SJCRH30 (cell line): ENCODE measurements around the gene ABCG1. TPM values are rescaled to one million over a fixed set of nuclear protein-coding genes. Genes with fewer than 3 reads are reported as not detected.

ENCODE experiments used
- DNase-seq, 2 experiments: peaks; one replicate each; pipeline ENCODE4 v3.0.0-alpha.2; 2015 to 2020
- H3K27ac ChIP-seq: fragments of 250-450 bp; sonication (Bioruptor Pico); 2 replicates; pipeline ENCODE4 v1.5.1; 2020; ENCODE audit warnings: mild to moderate bottlenecking, moderate library complexity
- H3K27me3 ChIP-seq: fragments of 250-450 bp; sonication (Bioruptor Pico); 2 replicates; pipeline ENCODE4 v1.5.1; 2020; ENCODE audit warnings: mild to moderate bottlenecking, moderate library complexity
- H3K36me3 ChIP-seq: fragments of 250-450 bp; sonication (Bioruptor Pico); 2 replicates; pipeline ENCODE4 v1.5.1; 2020; ENCODE audit warnings: mild to moderate bottlenecking, moderate library complexity
- H3K4me1 ChIP-seq: fragments of 250-450 bp; sonication (Bioruptor Pico); 2 replicates; pipeline ENCODE4 v1.5.1; 2020; ENCODE audit warnings: mild to moderate bottlenecking, moderate library complexity
- H3K4me3 ChIP-seq: fragments of 250-450 bp; sonication (Bioruptor Pico); 2 replicates; pipeline ENCODE4 v1.5.1; 2020; ENCODE audit warnings: mild to moderate bottlenecking, moderate library complexity
- H3K9me3 ChIP-seq: fragments of 250-450 bp; sonication (Bioruptor Pico); replicated peaks from 2 replicates; pipeline ENCODE4 v1.5.1; 2020; ENCODE audit warnings: mild to moderate bottlenecking, moderate library complexity
- total RNA-seq: library from RNA; depleted of rRNA; stranded (reverse); fragments of >200 nt; shearing (Covaris generic); gene quantifications from 2 replicates; pipeline ENCODE4 v1.2.3, GENCODE V29; 2014

The ABCG1 gene
- total RNA-seq, 1 experiment from 2014 or later, result 0.04 TPM

DNA sequence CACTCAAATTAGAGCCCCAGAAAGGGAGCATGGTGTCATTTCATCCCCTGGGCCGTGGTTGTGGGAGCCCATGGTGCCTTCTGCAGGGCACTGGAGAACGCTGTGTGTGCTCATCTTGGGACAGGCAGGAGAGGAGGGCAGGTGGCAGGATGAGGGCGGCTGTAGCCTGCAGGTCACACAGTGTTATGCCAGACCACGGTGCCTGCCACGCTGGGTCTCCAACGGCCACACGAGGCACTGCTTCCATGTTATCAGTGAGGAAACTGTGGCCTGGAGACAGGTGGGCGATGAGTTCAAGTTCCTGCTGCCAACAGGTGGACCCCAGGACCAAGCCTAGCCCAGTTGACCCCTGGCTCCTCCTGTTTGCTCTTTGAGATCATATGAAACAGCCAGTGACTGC, 21.0 kb downstream of the ABCG1 start:
- Histone ChIP-seq H3K27ac (no peak overlapping the region), H3K27me3 (no peaks in the 10 kb centered on the region), H3K4me1 (no peaks in the 10 kb centered on the region), H3K4me3 (no peak overlapping the region), H3K36me3 (no peaks in the 10 kb centered on the region), H3K9me3 (no peaks in the 10 kb centered on the region)
- no peak for DNase-seq

DNA sequence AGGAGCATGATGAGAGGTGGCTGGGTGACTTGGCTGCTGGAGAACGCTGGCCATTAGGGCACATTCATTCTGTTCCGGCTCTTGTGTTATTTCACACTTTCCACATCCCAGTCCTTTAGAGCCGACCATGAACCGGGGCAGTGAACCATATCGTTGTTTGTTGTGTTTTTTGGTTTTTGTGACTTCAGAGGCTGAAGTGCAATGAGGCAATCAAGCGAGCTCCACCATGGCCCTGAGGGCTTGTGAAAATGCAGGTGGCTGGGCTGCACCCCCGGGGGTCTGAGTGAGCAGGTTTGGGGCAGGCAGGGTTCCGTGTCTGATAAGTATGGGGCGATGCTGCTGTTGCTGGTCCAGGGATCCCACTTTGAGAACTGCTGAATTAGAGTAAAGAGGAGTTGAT, 23.7 kb downstream of the ABCG1 start:
- Histone ChIP-seq H3K9me3 (no peaks in the 10 kb centered on the region), H3K27ac (no peak overlapping the region), H3K4me1 (no peaks in the 10 kb centered on the region), H3K4me3 (no peak overlapping the region), H3K27me3 (no peaks in the 10 kb centered on the region), H3K36me3 (no peaks in the 10 kb centered on the region)
- no peak for DNase-seq

DNA sequence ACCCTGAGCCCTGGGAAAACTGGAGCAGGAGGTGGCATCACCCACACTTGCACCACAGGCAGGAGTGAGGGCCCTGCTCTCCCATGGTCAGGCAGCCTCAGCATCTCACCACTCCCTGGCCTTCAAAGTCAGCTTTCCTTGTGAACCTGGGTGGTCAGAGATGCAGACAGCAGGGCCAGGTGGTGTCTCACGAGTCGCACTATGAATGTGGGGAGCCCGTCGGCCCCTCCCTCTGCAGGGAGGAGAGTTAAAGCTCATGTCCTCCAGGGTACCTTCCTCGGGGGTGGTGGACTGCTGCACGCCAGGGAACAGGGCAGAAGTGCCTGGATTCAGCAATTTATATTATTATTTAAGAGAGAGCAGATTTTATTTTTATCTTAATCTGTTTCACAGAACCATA, 24.1 kb downstream of the ABCG1 start:
- Histone ChIP-seq H3K9me3 (no peaks in the 10 kb centered on the region), H3K36me3 (no peaks in the 10 kb centered on the region), H3K4me3 (no peak overlapping the region), H3K27me3 (no peaks in the 10 kb centered on the region), H3K4me1 (no peaks in the 10 kb centered on the region), H3K27ac (no peak overlapping the region)
- DNase-seq, result no peak

DNA sequence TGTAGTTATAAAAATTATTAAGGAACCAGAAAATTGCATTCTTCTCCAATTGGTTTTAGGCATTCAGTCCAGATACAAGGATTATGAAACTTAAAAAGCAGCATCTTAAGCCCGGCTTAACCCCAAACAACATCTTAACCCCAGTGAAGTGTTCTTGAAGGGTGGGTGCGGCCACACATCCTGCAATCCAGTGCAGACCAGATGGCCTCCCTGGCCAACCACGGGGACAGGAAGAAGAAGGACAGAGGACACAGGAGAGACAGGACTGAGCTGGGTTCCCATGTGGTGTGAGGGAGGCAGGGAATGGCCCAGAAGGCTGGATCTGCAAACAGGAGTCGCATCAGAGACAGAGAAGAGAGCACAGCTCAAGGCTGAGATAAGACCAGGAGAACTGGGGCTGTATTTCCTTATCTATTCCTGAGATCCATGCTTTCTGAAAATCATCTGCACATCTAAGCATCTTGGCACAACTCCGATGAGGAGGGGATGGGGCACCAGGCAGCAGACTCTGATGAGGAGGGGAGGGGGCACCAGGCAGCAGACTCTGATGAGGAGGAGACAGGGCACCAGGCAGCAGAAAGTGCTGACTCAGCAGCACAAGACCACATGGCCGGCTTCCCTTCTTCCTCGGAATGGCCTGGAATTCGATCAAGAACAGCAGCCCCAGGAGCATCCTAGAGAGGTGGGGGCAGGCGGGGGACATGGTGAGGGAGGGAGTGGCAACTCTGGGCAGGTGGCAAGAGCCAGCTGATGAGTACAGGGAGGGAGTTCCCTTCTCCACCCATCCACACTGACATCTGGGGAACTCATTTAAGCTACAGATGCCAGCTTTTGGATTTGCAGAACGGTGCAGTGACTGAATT, 26.6 kb downstream of the ABCG1 start:
- DNase-seq, result no peak
- Histone ChIP-seq H3K4me3 (no peak overlapping the region), H3K36me3 (no peaks in the 10 kb centered on the region), H3K27ac (no peak overlapping the region), H3K4me1 (no peaks in the 10 kb centered on the region), H3K27me3 (no peaks in the 10 kb centered on the region), H3K9me3 (no peaks in the 10 kb centered on the region)

DNA sequence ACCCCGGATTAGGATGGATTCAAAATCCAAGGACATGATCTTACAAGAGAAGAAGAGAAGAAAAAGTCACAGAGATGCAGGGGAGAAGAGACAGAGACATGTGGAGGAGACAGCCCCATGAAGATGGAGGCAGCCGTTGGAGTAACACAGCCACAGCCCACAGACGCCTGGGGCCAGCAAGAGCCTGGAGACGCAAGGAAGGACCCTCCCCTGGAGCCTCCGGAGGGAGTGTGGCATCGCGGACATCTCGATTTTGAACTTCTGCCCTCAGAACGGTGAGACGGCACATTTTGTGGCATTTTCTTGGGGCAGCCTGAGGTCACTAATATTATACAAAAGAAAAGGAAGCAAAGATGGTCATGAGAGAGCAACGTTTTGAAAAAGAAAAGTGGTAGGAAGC, 28.8 kb downstream of the ABCG1 start:
- H3K27me3 ChIP-seq, result no peaks in the 10 kb centered on the region
- no peaks in the 10 kb centered on the region for H3K9me3 ChIP-seq
- H3K36me3 ChIP-seq, result no peaks in the 10 kb centered on the region
- H3K27ac ChIP-seq, result no peak overlapping the region
- H3K4me1 ChIP-seq, result no peaks in the 10 kb centered on the region
- H3K4me3 ChIP-seq, result no peak overlapping the region
- DNase-seq, result no peak

DNA sequence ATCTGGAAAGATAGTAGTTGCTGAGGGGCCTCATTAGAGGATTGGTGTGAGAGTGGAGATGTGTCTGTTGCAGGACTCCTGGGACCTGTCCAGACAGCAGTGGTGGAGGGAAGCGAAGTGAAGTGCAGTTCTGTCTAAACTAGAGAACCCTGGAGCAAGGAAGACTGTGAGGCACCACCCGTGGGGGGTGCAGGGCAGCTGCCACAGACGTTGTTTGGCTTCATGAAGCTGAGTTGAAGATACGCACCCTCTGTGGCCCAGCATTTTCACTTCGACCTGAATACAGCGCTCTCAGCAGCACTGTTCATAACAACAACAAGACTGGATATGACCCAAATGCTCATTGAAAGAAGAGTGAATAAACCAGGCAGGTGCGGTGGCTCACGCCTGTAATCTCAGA, 29.3 kb downstream of the ABCG1 start:
- Histone ChIP-seq H3K36me3 (no peaks in the 10 kb centered on the region), H3K27me3 (no peaks in the 10 kb centered on the region), H3K27ac (no peak overlapping the region), H3K9me3 (no peaks in the 10 kb centered on the region), H3K4me1 (no peaks in the 10 kb centered on the region), H3K4me3 (no peak overlapping the region)
- no peak for DNase-seq

DNA sequence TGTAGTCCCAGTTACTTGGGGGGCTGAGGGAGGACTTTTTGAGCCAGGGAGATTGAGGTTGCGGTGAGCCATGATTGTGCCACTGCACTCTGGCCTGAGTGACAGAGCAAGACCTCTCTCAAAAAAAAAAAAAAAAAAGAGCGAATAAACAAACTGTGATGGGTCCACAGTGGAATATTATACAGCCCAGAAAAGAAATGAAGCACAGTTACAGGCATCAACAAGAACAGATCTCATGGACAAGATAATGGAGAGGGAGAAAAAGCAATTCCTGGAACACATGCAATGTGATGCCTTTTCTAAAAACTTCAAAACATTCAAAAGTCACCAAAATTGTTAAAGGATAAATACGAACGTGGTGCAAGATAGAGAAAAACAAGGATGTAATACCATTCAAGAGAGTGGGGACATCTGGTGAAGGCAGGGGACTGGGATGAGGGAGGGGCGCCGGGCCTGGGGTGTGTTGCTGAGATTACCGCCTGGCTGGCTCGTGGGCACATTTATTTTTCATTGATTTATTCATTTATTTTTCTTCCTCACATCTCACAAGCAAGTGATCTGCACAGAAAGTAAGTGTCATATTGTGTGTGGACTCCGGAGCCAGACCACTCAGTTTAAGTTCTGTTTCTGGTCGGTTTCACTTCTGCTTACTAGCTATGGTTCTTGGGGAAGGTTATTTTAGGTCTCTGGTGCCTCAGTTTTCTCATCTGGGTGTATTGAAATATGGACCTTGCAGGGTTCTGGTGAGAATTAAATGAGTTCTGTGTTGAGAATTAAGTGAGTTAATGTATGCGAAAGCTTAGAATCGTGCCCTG, 30.1 kb downstream of the ABCG1 start:
- no peaks in the 10 kb centered on the region for H3K27me3 ChIP-seq

DNA sequence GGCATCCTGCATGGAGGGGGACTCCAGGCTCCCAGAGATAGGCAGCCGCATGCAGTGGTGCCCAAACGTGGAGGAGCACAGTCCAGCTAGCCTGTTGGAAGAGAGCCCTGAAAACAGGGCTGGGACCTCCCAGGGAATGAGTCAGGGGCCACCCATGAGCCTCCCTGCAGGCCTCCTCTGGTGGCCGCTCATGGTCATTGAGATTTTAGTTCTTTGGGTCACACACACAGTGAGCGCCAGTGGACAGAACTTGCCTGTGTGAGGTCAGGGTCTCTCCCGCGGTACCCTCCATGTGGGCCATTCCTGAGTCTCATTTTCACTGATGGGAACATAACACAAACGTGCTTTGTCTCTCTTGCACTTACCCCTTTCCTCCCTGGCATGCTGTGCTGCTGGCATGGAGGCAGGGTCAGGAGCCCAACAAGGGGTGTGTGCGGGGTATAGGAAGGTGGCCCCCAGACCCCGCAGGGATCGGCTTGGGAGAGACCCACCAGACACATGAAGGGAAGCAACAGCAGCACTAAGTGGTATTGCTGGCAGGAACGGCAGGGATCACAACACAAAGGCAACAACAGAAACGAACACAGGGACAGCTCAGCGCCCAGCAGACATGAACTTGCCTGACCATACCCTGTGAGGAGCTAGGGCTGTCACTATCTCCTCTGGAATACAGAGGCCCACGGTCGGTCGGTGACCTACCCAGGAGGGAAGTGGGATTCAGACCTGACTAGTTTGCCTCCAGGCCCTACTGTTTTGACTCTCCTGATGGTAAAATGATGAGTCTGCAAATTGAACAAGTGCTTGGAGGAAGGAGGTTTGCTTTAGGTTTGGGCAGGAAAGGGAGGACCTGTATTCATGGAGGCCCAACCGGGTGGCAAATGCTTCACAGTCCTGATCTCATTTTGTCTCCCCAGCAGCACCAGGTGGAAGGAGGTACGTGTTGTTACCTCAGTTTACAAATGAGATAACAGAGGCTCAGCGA, 31.8 kb downstream of the ABCG1 start:
- H3K36me3 ChIP-seq, result no peaks in the 10 kb centered on the region
- no peaks in the 10 kb centered on the region for H3K9me3 ChIP-seq
- no peak overlapping the region for H3K27ac ChIP-seq
- no peaks in the 10 kb centered on the region for H3K4me1 ChIP-seq
- H3K27me3 ChIP-seq, result no peaks in the 10 kb centered on the region
- no peak overlapping the region for H3K4me3 ChIP-seq
- DNase-seq, result no peak

More for the DNA sequence above, 30.1 kb downstream of the ABCG1 start:
- no peak for DNase-seq
- Histone ChIP-seq H3K36me3 (no peaks in the 10 kb centered on the region), H3K4me3 (no peak overlapping the region), H3K27ac (no peak overlapping the region), H3K4me1 (no peaks in the 10 kb centered on the region), H3K9me3 (no peaks in the 10 kb centered on the region)

DNA sequence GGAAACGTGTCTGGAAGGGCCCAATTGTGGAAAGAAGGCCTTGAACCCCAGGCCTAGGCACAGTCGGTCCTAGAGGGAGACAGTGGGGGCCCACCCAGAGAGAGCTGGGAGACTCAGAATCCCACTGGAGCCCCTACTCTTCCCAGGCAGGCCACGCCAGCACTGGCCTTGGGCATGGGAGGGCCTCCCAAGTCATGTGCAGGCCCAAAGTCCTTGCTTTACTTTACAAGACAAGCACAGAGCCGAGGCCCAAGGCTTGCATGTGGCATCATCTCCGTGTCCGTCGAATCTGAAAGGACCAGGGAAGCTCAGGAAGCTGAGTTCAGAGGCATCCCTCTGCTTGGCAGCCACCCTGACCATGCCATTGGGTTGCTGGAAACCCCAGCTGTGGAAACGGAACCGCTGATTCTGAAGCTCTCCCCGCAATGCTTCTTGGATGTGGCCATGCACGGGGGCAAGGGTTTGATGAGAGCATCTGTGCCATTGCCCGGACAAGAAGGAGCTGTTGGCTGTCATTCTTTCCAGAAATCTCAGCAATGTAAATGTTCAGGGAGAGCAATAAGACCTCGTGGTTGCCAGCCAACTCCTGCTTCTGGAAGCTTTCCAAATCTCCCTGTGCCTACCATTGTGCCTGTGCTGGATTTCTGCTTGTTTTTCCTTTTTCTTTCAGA, 32.8 kb downstream of the ABCG1 start:
- H3K4me3 ChIP-seq, result no peak overlapping the region
- H3K27ac ChIP-seq, result no peak overlapping the region
- no peaks in the 10 kb centered on the region for H3K27me3 ChIP-seq
- H3K36me3 ChIP-seq, result no peaks in the 10 kb centered on the region
- DNase-seq, result no peak
- no peaks in the 10 kb centered on the region for H3K4me1 ChIP-seq
- H3K9me3 ChIP-seq, result no peaks in the 10 kb centered on the region

DNA sequence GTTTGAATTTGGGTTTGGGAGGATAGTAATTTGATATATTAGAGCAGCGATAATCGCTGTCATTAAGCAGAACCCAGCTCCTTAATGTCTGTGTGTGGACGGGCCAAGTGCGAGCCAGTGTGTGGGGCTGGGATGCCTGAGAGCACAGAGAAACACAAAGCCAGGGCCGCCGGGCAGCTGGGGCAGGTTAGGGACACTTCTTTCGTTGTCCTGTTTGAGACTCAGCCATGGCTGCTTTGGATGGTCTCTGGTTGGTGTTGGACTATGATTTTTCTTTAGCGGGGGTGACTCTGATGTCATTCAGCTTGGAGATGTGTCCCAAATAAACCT, 33.4 kb downstream of the ABCG1 start:
- Histone ChIP-seq H3K4me1 (no peaks in the 10 kb centered on the region), H3K4me3 (no peak overlapping the region), H3K36me3 (no peaks in the 10 kb centered on the region), H3K27ac (no peak overlapping the region), H3K9me3 (no peaks in the 10 kb centered on the region), H3K27me3 (no peaks in the 10 kb centered on the region)
- DNase-seq, result no peak

DNA sequence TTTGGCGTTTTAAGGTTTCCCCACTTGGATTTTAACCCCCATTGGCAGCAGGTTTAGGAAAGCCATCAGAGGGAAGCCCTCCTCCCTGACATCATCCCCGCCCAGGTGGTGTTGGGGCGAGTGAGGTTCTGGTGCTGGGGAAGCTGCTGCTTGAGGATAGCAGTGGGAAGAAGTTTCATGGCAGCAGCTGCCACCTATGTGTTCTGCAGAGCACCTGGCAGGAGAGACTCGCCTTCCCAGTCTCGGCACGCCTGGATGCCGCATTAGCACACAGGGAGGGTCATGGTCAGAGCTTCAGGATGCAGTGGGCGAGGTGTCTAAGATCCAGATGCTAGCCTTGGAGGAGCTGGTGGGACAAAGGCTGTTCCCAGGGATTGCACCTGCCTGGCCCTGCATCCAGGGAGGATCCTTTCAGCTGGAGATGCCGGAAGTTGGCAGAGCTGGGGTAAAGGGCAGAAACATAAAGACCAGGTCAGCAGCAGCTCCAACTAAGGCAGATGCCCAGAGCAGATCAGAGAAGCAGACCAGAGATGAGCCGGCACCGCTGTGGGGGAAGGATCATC, 33.9 kb downstream of the ABCG1 start:
- no peaks in the 10 kb centered on the region for H3K36me3 ChIP-seq
- no peaks in the 10 kb centered on the region for H3K27me3 ChIP-seq
- H3K4me3 ChIP-seq, result no peak overlapping the region
- no peak overlapping the region for H3K27ac ChIP-seq
- DNase-seq, result no peak
- H3K9me3 ChIP-seq, result no peaks in the 10 kb centered on the region
- no peaks in the 10 kb centered on the region for H3K4me1 ChIP-seq

DNA sequence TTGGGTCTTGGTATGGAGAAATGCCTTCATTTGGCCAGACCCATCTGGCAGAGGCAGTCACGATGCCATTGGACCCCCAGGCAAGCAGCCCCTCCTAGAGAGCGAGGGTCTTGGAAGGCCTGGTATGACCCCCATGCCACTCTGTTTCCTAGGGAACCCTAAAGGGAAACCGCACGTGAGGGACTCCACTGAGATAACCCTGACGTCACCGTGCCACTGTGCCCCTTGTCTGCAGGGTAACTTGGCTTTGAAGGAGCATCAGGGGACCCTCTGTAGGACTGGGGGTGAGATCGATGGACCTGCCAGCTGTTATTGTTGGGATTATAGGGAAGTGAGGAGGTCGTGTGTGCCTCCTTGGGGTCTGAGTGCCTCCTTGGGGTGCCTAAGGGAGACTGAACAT, 34.5 kb downstream of the ABCG1 start:
- Histone ChIP-seq H3K27me3 (no peaks in the 10 kb centered on the region), H3K4me1 (no peaks in the 10 kb centered on the region), H3K36me3 (no peaks in the 10 kb centered on the region), H3K27ac (no peak overlapping the region), H3K4me3 (no peak overlapping the region), H3K9me3 (no peaks in the 10 kb centered on the region)
- no peak for DNase-seq

DNA sequence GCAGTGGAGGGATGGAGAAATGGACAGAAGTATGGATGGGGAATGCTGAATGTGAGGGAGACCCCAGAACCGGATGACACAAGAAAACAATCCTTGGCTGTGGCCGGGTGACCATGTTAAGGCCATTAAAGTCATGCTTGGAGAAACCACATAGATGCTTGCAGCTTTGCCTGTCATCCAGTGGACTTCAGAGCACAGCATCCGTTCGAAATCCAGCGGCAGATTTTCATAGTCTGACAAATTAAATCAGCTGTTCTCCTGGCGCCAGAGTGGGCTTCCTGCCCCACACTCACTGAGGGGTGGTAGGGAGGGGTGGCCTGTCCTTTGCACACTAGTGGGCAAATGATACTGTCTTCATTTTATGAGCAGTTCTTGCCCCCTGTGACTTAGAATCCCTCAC, 35.1 kb downstream of the ABCG1 start:
- Histone ChIP-seq H3K4me1 (no peaks in the 10 kb centered on the region), H3K27me3 (no peaks in the 10 kb centered on the region), H3K27ac (no peak overlapping the region), H3K9me3 (no peaks in the 10 kb centered on the region), H3K36me3 (no peaks in the 10 kb centered on the region), H3K4me3 (no peak overlapping the region)
- no peak for DNase-seq
